ENCODE results near the gene WDR49.

DNA sequence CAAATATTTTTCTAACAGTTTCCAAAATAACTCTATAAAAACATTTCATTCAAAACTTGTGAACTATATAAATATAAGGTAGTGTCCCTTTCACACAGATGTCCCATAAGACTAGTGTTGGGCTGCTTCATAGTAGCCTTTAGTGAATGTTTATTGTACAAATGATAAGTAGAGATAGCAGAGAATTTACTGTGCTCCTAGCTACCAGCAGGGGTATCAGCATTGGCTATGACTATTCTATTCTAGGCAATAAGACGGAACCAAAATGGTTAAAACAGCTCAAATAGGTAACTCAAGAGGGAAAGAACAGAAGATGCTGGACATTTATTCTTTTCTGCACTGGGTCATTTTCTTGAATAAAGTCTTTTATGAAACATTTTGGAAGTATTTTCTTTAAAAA lies 202.5 kb downstream of the WDR49 start:
- TF ChIP-seq YY1 (IDR thresholded peaks at IDR 0.05; ENCODE audit: insufficient read depth, insufficient read length) (no peak), SUZ12 (IDR thresholded peaks at IDR 0.05; ENCODE audit: extremely low read depth, insufficient read depth, insufficient read length) (no peak), ZNF274 (IDR thresholded peaks at IDR 0.05; ENCODE audit: low read depth, low read length) (no peak)
